Ectodermal cell (in vitro differentiated cells): Measurements from ENCODE around the gene ALDOB. TPM values are rescaled to one million over a fixed set of nuclear protein-coding genes. Genes with fewer than 3 reads are reported as not detected.

Source experiments
- H3K27ac ChIP-seq: 2 replicates; pipeline ENCODE4 v1.7.0; 2013; ENCODE audit warnings: mild to moderate bottlenecking, low read depth, low read length; ENCODE audit not compliant: insufficient read depth, poor library complexity, severe bottlenecking
- H3K27me3 ChIP-seq: 2 replicates; pipeline ENCODE4 v1.7.0; 2013; ENCODE audit warnings: mild to moderate bottlenecking, low read length; ENCODE audit not compliant: insufficient read depth, control insufficient read depth, poor library complexity, severe bottlenecking
- H3K36me3 ChIP-seq: one replicate; pipeline ENCODE4 v1.7.0; 2013; ENCODE audit warnings: low read length; ENCODE audit not compliant: control insufficient read depth, insufficient read depth
- H3K4me1 ChIP-seq: one replicate; pipeline ENCODE4 v1.7.0; 2013; ENCODE audit warnings: low read length; ENCODE audit not compliant: control insufficient read depth, insufficient read depth
- H3K4me3 ChIP-seq: 2 replicates; pipeline ENCODE4 v1.7.0; 2013; ENCODE audit warnings: low read depth, low read length, control low read depth; ENCODE audit not compliant: insufficient read depth
- H3K9me3 ChIP-seq: 2 replicates; pipeline ENCODE4 v1.7.0; 2013; ENCODE audit warnings: mild to moderate bottlenecking, low read length, moderate library complexity; ENCODE audit not compliant: control insufficient read depth
- WGBS, 2 experiments: methylation state at CpG; one replicate each; pipeline ENCODE4 v1.1.7; 2013; ENCODE audit warnings: missing lambda C conversion rate in 2 of 2; 5-methylcytosine and 5-hydroxymethylcytosine counted together
- polyA plus RNA-seq, 4 experiments: library from polyadenylated mRNA; stranded (reverse); fragments of 50-300 nt; gene quantifications; one replicate each; pipeline ENCODE4 v1.2.3, GENCODE V29; 2013

Gene ALDOB
- polyA plus RNA-seq (2013, experiment 1 of 4): not detected
- not detected for polyA plus RNA-seq (2013, experiment 2 of 4)
- polyA plus RNA-seq (2013, experiment 3 of 4): not detected
- polyA plus RNA-seq (2013, experiment 4 of 4): not detected

DNA sequence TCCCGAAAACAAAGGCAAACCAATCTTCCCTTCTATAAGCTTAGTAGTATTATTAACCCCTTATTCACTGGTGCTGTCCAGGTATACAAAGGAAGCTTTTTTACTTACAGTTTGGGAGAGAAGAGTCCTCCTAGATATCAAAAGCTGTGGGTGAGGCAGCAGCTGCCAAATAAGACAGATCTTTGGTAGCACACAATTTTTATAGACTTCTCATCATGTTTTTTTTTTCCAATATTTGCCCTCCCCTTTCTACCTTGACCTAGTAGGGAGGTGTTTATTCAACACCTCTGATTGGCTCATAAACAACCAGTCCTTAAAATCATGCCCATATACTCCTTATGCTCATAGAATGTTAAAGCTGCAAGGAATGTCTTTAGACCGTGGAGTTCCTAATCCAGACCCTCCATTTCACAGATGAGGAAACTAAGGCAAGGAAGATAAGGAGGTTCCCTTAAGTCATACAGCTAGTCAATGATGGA, at the start of gene ALDOB:
Gene ALDOB (minus strand): TSS at position 174 of the 479 bp plus-strand sequence. CDS start 4,887 bp downstream, outside the sequence.
- no peaks in the 10 kb centered on the region for H3K4me1 ChIP-seq
- no peaks in the 10 kb centered on the region for H3K9me3 ChIP-seq
- H3K27ac ChIP-seq: no peak within 1 kb of the TSS
- no peaks in the 10 kb centered on the region for H3K36me3 ChIP-seq
- no peaks in the 10 kb centered on the region for H3K27me3 ChIP-seq
- H3K4me3 ChIP-seq: no peak within 1 kb of the TSS
- 88 to 97% methylated on average over 2 of the region's 2 CpGs for WGBS, 2 experiments

DNA sequence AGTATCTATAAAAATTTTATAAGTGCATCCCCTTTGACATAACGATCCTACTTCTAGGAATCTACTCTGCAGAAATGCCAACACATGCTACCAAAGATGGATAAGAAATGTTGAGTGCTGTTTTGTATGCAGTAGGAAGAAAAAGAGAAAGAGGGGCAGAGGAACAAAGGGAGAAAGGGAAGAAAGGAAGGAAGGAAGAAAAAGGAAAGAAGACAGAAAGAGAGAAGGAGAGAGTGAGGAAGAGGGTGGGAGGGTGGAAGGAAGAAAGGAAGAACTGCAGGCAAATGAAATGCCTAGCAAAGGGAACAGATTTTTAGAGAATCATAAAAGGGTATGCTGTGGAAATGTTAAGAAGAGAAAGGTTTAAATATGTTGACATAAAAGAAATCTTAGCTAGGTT, 48.5 kb upstream of the ALDOB start:
- Histone ChIP-seq H3K27me3 (peaks cover 16% of the 10 kb centered on the region), H3K4me3 (no peak overlapping the region)
- 100% methylated on average over 1 of the region's 1 CpG for WGBS, 2 experiments

DNA sequence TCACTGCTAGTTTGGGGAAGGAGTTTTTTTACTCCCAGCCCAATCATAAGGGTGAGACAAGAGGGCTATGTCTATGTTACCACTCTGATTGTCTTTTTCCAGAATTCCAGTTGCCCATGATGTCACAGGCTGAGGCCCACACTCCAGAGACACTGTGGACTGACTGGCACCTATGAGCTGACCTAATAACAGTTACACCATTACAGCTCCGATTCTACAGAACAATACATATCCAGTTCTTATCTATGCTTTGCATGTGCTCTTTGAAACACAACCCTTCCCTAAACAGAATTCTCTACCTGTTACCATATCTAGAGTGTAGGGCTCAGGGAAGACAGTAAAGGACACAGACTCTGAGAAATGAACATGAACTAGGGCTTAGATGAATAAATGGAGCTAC, 45.7 kb upstream of the ALDOB start:
- WGBS, 2 experiments: 94 to 100% methylated on average over 1 of the region's 1 CpG
- H3K36me3 ChIP-seq: peaks cover 7% of the 10 kb centered on the region
- peaks cover 12% of the 10 kb centered on the region for H3K27me3 ChIP-seq
- H3K4me1 ChIP-seq: no peaks in the 10 kb centered on the region
- H3K27ac ChIP-seq: no peak overlapping the region
- H3K9me3 ChIP-seq: no peaks in the 10 kb centered on the region
- no peak overlapping the region for H3K4me3 ChIP-seq

More for the DNA sequence above, 48.5 kb upstream of the ALDOB start:
- no peak overlapping the region for H3K27ac ChIP-seq
- H3K4me1 ChIP-seq: no peaks in the 10 kb centered on the region
- no peaks in the 10 kb centered on the region for H3K9me3 ChIP-seq
- H3K36me3 ChIP-seq: no peaks in the 10 kb centered on the region

DNA sequence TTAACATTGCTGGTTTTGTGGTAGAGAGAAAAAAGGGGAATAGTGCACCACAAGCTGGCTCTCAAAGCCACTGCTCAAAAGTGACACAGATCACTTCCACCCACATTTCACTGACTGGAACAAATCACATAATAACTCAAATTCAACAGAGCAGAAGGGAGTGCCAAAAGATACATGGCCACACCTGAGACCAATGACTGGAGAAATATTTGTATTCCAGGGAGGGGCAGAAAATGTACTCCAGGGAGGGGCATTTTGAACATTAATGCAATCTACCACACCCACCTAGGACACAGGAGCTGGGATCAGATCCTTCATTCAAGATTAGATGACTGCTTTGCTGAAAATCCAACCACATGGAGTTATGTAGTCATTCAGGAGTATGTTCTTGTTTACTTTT, 44.8 kb upstream of the ALDOB start:
- H3K36me3 ChIP-seq: peaks cover 8% of the 10 kb centered on the region
- H3K4me1 ChIP-seq: no peaks in the 10 kb centered on the region
- no peaks in the 10 kb centered on the region for H3K9me3 ChIP-seq
- peaks cover 3% of the 10 kb centered on the region for H3K27me3 ChIP-seq
- no peak overlapping the region for H3K4me3 ChIP-seq
- H3K27ac ChIP-seq: no peak overlapping the region

DNA sequence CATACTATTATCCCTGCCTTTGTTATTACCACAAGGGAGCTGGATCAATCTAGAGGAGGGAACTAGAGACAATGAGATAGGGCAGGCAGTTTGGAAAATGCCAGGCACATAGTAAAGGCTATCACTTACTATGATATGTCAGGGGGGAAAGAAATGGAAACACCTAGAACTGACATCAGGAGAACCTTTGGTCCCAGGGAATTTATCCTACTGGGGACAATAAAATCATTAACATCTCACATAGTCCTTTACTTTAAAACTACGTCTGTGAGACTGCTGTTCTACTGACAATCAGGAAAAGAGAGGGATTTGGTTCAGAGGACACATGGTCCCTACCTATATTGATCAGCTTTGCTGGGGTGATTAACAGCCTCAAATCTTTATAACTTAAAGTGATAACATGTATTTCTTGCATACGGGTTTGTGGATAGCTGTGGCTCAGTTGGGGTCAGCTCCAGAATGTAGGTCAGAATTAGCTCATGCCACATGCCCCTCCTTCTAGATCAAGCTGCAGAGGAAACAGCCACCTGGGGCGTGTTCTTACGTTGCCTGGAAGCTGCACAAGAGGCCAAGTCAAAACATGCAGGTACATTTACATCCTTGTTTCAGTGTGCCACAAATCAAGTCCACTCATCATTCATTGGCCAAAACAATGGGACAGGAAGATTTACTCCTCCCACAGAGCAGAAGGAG, 43.9 kb upstream of the ALDOB start:
- no peaks in the 10 kb centered on the region for H3K9me3 ChIP-seq
- H3K4me1 ChIP-seq: no peaks in the 10 kb centered on the region
- H3K36me3 ChIP-seq: peaks cover 8% of the 10 kb centered on the region
- WGBS, 2 experiments: 74 to 88% methylated on average over 4 of the region's 4 CpGs
- no peak overlapping the region for H3K27ac ChIP-seq
- H3K27me3 ChIP-seq: no peaks in the 10 kb centered on the region
- H3K4me3 ChIP-seq: no peak overlapping the region

DNA sequence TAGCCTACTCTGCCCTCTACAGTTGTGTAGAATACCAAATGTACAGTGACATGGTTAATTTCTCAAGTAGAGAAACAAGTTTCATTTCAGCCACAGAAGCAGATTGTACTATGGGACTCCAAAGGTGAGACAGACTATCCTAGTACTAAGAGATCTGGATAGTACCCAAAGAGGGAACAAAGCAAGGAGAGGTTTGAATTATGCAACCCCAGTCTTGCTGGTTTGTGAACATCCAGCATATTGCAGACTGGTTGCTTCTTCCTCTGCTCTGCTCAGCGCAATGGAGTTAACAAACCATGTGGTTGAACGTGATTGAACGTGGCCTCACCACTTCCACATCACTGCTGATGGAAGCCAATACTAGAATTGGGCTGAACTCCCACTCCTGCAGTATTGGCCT, 43.3 kb upstream of the ALDOB start:
- H3K4me3 ChIP-seq: no peak overlapping the region
- H3K9me3 ChIP-seq: no peaks in the 10 kb centered on the region
- H3K4me1 ChIP-seq: no peaks in the 10 kb centered on the region
- H3K27me3 ChIP-seq: no peaks in the 10 kb centered on the region
- no peak overlapping the region for H3K27ac ChIP-seq
- 86 to 97% methylated on average over 3 of the region's 3 CpGs for WGBS, 2 experiments
- H3K36me3 ChIP-seq: peaks cover 8% of the 10 kb centered on the region

DNA sequence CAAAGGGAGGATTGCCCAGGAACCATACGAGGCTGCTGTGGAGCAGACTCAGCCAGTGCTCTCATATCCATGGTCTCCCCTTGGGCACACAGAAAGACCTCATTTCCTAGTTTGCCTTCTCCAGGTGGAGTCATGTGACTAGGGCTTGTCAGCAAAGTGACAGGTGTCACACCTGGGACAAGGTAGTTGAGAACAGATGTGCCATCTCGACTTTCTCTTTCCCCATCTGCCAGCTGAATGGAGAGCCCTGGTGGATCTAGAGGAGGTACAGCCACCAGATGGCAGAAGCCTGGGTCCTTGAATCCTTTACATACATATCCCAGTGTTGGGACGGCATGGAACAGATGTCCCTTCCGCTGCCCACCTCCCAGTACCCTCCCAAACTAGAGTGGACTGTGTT, 42.9 kb upstream of the ALDOB start:
- Histone ChIP-seq H3K36me3 (peaks cover 8% of the 10 kb centered on the region), H3K27me3 (no peaks in the 10 kb centered on the region), H3K4me3 (no peak overlapping the region), H3K4me1 (no peaks in the 10 kb centered on the region), H3K9me3 (no peaks in the 10 kb centered on the region), H3K27ac (no peak overlapping the region)
- 90 to 96% methylated on average over 4 of the region's 4 CpGs for WGBS, 2 experiments

DNA sequence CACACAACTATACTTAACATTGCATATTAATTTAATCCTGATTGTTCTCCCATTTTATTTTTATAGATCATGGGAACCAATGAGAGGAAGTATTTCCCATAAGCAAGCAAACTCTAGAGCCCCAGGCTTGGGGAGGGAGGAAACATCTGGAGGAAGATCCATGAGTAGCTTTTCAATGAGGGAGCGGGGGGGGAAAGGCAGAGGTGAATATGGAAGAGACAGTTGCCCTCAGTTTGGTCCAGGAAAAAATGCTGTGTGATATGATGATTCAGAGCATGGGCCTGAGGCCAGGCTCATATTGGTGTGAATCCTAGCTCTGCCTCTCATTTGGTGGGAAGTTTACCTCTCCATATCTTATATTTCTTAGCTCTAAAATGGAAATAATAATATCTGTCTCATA, 42.2 kb upstream of the ALDOB start:
- Histone ChIP-seq H3K4me1 (no peaks in the 10 kb centered on the region), H3K27me3 (no peaks in the 10 kb centered on the region), H3K27ac (no peak overlapping the region), H3K36me3 (peaks cover 8% of the 10 kb centered on the region), H3K9me3 (no peaks in the 10 kb centered on the region), H3K4me3 (no peak overlapping the region)
- 90 to 92% methylated on average over 1 of the region's 1 CpG for WGBS, 2 experiments

DNA sequence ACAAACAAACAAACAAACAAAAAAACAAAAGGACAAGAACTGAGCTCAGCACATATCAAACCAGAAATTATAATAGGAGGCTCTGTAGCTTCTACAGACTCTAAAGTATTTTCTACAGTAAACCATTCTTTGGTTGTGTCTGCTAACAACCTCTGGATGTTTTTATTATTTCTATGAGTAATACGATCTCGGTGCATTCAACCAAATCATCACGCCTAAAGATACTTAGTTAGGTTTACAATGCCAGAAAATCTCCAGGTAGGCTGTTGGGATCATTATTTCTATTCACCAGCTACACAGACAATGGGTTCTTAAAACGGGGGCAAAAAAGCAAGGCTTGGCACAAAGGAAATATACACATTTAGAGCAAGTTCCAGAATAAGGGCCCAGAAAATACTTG, 41.6 kb upstream of the ALDOB start:
- H3K4me3 ChIP-seq: no peak overlapping the region
- no peaks in the 10 kb centered on the region for H3K27me3 ChIP-seq
- no peaks in the 10 kb centered on the region for H3K9me3 ChIP-seq
- peaks cover 8% of the 10 kb centered on the region for H3K36me3 ChIP-seq
- WGBS, 2 experiments: 91 to 99% methylated on average over 4 of the region's 4 CpGs
- H3K4me1 ChIP-seq: no peaks in the 10 kb centered on the region
- H3K27ac ChIP-seq: no peak overlapping the region

DNA sequence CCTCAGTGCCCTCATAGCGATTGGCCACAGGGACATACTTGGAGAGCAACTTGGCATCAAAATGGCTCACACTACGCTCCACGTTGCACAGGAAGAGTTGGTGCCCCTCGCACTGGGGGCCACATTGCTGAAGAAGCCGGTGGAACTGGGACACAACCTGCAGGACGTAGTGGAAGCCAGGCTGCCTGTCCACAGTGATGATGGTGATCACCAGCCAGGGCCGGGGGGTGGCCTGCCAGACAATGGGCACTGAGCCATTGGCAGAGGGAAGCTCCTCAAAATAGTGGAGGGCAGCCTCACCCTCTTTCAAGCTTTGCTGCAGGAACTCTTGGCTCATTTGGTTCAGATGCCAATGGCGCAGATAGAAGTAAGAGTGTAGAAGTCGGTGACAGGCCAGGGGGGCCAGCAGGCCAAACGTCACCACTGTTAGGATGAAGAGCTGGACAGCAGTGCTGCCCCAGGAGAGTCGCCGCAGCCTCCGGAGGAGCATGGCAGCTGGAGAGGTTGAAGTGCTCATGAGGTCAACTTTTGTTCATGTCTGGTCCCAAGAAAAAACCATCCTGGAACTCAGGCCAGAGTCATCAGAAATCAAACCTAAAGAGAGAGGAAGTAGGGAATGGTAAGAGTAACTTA, 41.1 kb upstream of the ALDOB start:
- Histone ChIP-seq H3K27ac (no peak overlapping the region), H3K36me3 (peaks cover 8% of the 10 kb centered on the region), H3K27me3 (no peaks in the 10 kb centered on the region), H3K4me3 (no peak overlapping the region), H3K9me3 (no peaks in the 10 kb centered on the region), H3K4me1 (no peaks in the 10 kb centered on the region)
- WGBS, 2 experiments: 94 to 95% methylated on average over 13 of the region's 13 CpGs
